Ishikawa (cell line): ENCODE data around the gene NTM.

Experiments
- CEBPB ChIP-seq: IDR thresholded peaks from 2 replicates; pipeline ENCODE4 v1.6.1; 2012
- CREB1 ChIP-seq: IDR thresholded peaks from 2 replicates; pipeline ENCODE4 v1.6.1; 2012; ENCODE audit warnings: low read depth
- EGR1 ChIP-seq: IDR thresholded peaks from 2 replicates; pipeline ENCODE4 v1.6.1; 2012
- EP300 ChIP-seq: IDR thresholded peaks from 2 replicates; pipeline ENCODE4 v1.6.1; 2012; ENCODE audit warnings: borderline replicate concordance
- FOXM1 ChIP-seq: IDR thresholded peaks from 2 replicates; pipeline ENCODE4 v1.6.1; 2012; ENCODE audit warnings: low read depth, borderline replicate concordance
- NFIC ChIP-seq: IDR thresholded peaks from 2 replicates; pipeline ENCODE4 v1.6.1; 2012
- RAD21 ChIP-seq: IDR thresholded peaks from 2 replicates; pipeline ENCODE4 v1.6.1; 2012; ENCODE audit warnings: low read depth
- TAF1 ChIP-seq: IDR thresholded peaks from 2 replicates; pipeline ENCODE4 v1.6.1; 2012; ENCODE audit warnings: low read depth, mild to moderate bottlenecking
- TCF12 ChIP-seq: IDR thresholded peaks from 2 replicates; pipeline ENCODE4 v1.6.1; 2012; ENCODE audit warnings: low read depth
- TEAD4 ChIP-seq: IDR thresholded peaks from 2 replicates; pipeline ENCODE4 v1.6.1; 2012
- YY1 ChIP-seq: IDR thresholded peaks from 2 replicates; pipeline ENCODE4 v1.6.1; 2012; ENCODE audit warnings: low read depth
- ZBTB7A ChIP-seq: IDR thresholded peaks from 2 replicates; pipeline ENCODE4 v1.6.1; 2012; ENCODE audit warnings: low read depth
- TF ChIP-seq, protein P1 (sequence below): IDR thresholded peaks from 2 replicates; pipeline ENCODE4 v1.6.1; 2012
- TF ChIP-seq, protein P2 (sequence below): IDR thresholded peaks from 2 replicates; pipeline ENCODE4 v1.6.1; 2012
- TF ChIP-seq, protein P3 (sequence below): IDR thresholded peaks from 2 replicates; pipeline ENCODE4 v1.6.1; 2012; ENCODE audit warnings: low read depth, mild to moderate bottlenecking

NTM gene

DNA sequence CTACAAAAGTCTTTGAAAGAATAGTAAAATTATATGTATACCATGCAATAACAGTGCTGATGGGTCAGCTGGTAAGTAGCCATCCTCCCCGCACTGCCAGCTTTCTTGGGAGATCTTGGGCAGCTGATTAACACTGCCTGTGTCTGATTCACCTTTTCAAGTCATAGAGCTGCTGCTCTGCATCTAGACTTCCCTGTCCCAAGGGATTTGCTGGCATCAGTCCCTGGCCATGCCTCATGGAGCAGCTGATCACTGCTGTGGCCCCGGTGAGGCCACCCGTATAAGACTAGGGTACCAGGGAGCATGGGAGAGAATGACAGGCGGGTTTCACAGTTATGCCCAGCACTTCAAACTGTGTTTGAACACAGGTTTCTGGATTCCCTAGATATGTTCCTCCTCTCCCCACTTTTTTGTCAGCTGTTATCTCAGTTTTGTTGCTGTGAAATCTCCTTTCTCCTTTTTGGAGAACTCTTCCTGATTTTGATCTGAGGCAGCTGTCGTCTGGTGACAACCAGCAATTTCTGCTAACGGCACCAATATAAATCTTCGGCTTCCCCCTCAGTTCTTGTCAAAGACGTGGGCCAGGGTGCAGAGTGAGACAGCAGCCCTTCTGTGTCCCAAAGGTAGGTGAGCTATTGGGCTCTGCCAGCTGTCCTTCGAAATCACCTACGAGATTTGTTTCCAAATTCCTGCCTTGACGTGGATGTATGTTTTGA lies 438.9 kb downstream of the NTM start:
- TF ChIP-seq, protein P1, sequence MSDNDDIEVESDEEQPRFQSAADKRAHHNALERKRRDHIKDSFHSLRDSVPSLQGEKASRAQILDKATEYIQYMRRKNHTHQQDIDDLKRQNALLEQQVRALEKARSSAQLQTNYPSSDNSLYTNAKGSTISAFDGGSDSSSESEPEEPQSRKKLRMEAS = no peak
- TF ChIP-seq TAF1 = no peak
- no peak for TF ChIP-seq ZBTB7A
- no peak for TF ChIP-seq TCF12
- no peak for TF ChIP-seq NFIC
- no peak for TF ChIP-seq FOXM1
- TF ChIP-seq TEAD4 = no peak
- TF ChIP-seq CEBPB = no peak
- TF ChIP-seq, protein P2, sequence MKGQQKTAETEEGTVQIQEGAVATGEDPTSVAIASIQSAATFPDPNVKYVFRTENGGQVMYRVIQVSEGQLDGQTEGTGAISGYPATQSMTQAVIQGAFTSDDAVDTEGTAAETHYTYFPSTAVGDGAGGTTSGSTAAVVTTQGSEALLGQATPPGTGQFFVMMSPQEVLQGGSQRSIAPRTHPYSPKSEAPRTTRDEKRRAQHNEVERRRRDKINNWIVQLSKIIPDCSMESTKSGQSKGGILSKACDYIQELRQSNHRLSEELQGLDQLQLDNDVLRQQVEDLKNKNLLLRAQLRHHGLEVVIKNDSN = no peak
- TF ChIP-seq CREB1 = no peak
- TF ChIP-seq YY1 = no peak
- no peak for TF ChIP-seq EGR1
- TF ChIP-seq EP300 = no peak
- TF ChIP-seq, protein P3, sequence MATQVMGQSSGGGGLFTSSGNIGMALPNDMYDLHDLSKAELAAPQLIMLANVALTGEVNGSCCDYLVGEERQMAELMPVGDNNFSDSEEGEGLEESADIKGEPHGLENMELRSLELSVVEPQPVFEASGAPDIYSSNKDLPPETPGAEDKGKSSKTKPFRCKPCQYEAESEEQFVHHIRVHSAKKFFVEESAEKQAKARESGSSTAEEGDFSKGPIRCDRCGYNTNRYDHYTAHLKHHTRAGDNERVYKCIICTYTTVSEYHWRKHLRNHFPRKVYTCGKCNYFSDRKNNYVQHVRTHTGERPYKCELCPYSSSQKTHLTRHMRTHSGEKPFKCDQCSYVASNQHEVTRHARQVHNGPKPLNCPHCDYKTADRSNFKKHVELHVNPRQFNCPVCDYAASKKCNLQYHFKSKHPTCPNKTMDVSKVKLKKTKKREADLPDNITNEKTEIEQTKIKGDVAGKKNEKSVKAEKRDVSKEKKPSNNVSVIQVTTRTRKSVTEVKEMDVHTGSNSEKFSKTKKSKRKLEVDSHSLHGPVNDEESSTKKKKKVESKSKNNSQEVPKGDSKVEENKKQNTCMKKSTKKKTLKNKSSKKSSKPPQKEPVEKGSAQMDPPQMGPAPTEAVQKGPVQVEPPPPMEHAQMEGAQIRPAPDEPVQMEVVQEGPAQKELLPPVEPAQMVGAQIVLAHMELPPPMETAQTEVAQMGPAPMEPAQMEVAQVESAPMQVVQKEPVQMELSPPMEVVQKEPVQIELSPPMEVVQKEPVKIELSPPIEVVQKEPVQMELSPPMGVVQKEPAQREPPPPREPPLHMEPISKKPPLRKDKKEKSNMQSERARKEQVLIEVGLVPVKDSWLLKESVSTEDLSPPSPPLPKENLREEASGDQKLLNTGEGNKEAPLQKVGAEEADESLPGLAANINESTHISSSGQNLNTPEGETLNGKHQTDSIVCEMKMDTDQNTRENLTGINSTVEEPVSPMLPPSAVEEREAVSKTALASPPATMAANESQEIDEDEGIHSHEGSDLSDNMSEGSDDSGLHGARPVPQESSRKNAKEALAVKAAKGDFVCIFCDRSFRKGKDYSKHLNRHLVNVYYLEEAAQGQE = no peak
- no peak for TF ChIP-seq RAD21

DNA sequence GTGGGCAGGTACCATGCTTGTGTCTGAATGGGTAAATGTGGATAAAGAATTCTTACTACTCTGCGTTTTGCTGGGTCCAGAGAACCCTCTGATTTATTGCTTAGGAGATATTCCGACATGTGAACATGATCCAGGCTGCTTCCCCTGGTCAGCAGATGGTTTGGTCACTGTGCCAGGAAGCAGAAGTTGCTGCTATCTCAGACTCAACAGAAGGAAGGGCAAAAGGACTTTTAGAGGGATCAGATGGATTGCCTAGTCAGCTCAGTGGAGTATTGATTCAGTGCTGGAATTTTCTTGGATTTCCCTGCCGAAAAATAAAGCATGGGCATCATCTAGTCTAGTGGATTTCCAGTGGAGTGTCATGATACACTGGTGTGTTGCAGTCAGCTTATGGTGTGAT lies 440.1 kb downstream of the NTM start:
- TF ChIP-seq, protein P3 = no peak
- TF ChIP-seq TAF1 (no peak), CEBPB (no peak), EGR1 (no peak), NFIC (no peak), TEAD4 (no peak), RAD21 (no peak)
- TF ChIP-seq, protein P1 = no peak

DNA sequence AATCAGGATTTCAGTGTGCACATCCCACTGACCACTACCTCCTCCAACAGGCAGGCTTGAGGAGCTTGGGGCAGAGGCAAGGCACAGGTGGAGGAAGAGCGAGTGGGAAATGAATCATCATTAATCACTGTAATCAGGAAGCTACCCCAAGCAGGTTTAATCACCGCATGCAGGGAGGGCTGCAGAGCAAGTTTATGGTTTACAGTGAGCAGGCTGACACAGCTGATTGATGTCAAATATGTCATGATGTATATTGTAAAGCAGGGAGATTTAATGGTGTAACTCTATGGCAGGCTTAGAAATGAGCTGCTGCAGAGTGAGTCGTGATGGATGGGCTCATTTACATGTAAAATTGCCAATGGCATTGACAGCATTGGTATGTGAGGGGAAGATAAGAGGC lies 441.0 kb downstream of the NTM start:
- TF ChIP-seq ZBTB7A (no peak), CREB1 (no peak), TAF1 (no peak), YY1 (no peak), RAD21 (no peak), NFIC (no peak), FOXM1 (no peak), TEAD4 (no peak), EGR1 (no peak), EP300 (no peak), CEBPB (no peak)
- TF ChIP-seq, protein P3 = no peak
- TF ChIP-seq, protein P1 = no peak
- TF ChIP-seq, protein P2 = no peak

DNA sequence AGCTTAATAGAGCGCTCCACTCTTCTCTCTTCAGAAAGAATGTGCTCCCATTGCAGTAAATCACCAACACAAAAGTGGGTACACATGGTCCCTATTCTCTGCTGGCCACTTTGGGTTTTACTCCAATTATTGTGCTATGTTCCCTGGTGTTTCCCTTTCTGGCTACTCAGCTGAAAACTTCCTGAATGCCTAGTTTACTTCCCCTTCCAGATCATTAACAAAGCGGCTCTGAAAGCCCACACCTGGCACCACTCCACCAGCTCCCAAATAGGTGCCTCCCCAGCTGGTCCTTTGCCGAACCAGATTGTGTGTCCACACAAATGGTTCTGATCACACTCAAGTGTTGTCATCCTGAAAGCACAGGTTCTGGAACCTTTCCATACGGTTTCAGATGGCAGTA lies 443.7 kb downstream of the NTM start:
- TF ChIP-seq CREB1 (no peak), TEAD4 (no peak), TAF1 (no peak), CEBPB (no peak)
- TF ChIP-seq, protein P1 = no peak
